Heart left ventricle (tissue), 13 donors: Measurements from ENCODE around the gene POLR2J2.
"Not testable (repeated sequence)": the region's sequence is repeated elsewhere in the genome, so short reads cannot be mapped to it uniquely, and the experiment has no call there.

Experiments used
- POLR2A ChIP-seq, 2 donors: fragments of 450-650 bp; IDR thresholded peaks; one replicate each; pipeline ENCODE4 v1.6.1; 2017; ENCODE audit warnings: antibody characterized with exemption in 2 of 2, mild to moderate bottlenecking in 2 of 2, moderate library complexity in 2 of 2
- TF ChIP-seq, protein P1 (sequence below), 12 donors: fragments of 200-600 bp; sonication (generic) in 4 of 12; IDR thresholded peaks; one replicate each; pipeline versions ENCODE4 v1.5.0 to v1.8.0; 2018 to 2022; ENCODE audit warnings: antibody characterized with exemption in 12 of 12, mild to moderate bottlenecking in 5 of 12
- donor health status: ischemic (EF 13 %, LVEDD 7.1; RV severe dilation, severe dysfunction).
- donor health status: DM: no; HTN: yes; CAD: no.
- donor health status: DM: no; HTN: no; CAD: no.
- donor health status: ischemic (EF 25% LVEDD 6.9; RV normal size, moderate dysfunction).
- donor health status: ischemic (EF 25% LVEDD 5.7; RV mildly dilated, moderate dysfunction).
- donor health status: ischemic (EF 35%, LVEDD 5.7; RV mildly dilated, moderate dysfunction).
- donor health status: nonischemic (EF 11% LVEDD 7.7; RV severe dilation, severe dysfunction).
- donor health status: DM: yes; HTN: yes; CAD: no.
- donor health status: PGD.
- donor health status: ischemic (EF 29% LVEDD 5.4; RV normal size, mild dysfunction).
- donor health status: nonischemic (EF 23%, LVEDD 6.1; RV moderate dilation, normal function).

DNA sequence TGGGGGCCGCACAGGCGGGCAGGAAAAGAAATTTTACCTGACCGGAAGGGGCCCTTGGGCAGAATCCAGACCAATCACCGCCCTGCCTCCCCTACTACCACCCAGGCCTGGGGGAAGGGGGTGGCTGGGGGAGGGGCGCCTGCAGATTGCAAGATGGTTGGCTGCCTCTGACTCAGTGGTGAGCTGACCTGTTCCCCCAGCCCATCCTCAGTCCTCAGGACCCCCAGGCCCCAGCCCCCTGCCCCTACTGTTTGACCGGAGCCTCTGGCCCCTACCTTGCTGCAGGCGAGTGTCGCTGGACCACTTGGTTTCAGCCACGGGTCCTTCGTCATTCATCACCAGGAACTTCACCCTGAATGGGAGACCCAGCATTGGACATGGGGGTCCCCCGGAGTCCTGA, 32.6 kb downstream of the POLR2J2 start:
- TF ChIP-seq, protein P1, sequence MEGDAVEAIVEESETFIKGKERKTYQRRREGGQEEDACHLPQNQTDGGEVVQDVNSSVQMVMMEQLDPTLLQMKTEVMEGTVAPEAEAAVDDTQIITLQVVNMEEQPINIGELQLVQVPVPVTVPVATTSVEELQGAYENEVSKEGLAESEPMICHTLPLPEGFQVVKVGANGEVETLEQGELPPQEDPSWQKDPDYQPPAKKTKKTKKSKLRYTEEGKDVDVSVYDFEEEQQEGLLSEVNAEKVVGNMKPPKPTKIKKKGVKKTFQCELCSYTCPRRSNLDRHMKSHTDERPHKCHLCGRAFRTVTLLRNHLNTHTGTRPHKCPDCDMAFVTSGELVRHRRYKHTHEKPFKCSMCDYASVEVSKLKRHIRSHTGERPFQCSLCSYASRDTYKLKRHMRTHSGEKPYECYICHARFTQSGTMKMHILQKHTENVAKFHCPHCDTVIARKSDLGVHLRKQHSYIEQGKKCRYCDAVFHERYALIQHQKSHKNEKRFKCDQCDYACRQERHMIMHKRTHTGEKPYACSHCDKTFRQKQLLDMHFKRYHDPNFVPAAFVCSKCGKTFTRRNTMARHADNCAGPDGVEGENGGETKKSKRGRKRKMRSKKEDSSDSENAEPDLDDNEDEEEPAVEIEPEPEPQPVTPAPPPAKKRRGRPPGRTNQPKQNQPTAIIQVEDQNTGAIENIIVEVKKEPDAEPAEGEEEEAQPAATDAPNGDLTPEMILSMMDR (IDR thresholded peaks at IDR 0.05): not testable (repeated sequence)
- TF ChIP-seq POLR2A (IDR thresholded peaks at IDR 0.05): not testable (repeated sequence)
